Panc1 (cell line): ENCODE results near the gene SLC11A2. TPM values are rescaled to one million over a fixed set of nuclear protein-coding genes. Genes with fewer than 3 reads are reported as not detected.

Experiments
- ATAC-seq: fragments of 200-7000 bp; cut with Tn5 transposase; 2 replicates; pipeline ENCODE4 v1.9.1; 2020; ENCODE audit warnings: mild to moderate bottlenecking, moderate library complexity
- BruUV-seq: library from RNA; stranded (reverse); fragments of 400-500 nt; replicated peaks from 2 replicates; lab custom pipeline; 2021; lab: Mats Ljungman, UMichigan
- CTCF ChIA-PET: fragments of 300-600 bp; sonication (Branson Sonifier 250); formaldehyde crosslinking; loops from one replicate; lab custom pipeline; 2022; ENCODE audit warnings: antibody characterized with exemption; lab: Charles Lee
- POLR2A ChIA-PET: fragments of 300-600 bp; sonication (Branson Sonifier 250); formaldehyde crosslinking; loops from one replicate; lab custom pipeline; 2022; ENCODE audit warnings: antibody characterized with exemption; lab: Charles Lee
- DNase-seq: peaks from one replicate; pipeline ENCODE4 v3.0.0-alpha.2; 2010; ENCODE audit warnings: low read depth, low spot score
- H3K27ac ChIP-seq: 2 replicates; pipeline ENCODE4 v1.5.1; 2011; ENCODE audit warnings: mild to moderate bottlenecking, low read length, inconsistent platforms
- H3K27me3 ChIP-seq: fragments of 200-500 bp; sonication (Bioruptor generic); 2 replicates; pipeline ENCODE4 v1.6.0; 2014; ENCODE audit warnings: low read length, inconsistent platforms; ENCODE audit not compliant: control insufficient read depth, insufficient read depth
- H3K36me3 ChIP-seq: fragments of 200-500 bp; sonication (Bioruptor generic); 2 replicates; pipeline ENCODE4 v1.5.1; 2014; ENCODE audit warnings: inconsistent platforms, mild to moderate bottlenecking, low read length, moderate library complexity; ENCODE audit not compliant: control insufficient read depth, insufficient read depth
- H3K4me1 ChIP-seq: 2 replicates; pipeline ENCODE4 v1.5.1; 2011; ENCODE audit warnings: inconsistent platforms, mild to moderate bottlenecking, low read length, moderate library complexity; ENCODE audit not compliant: control insufficient read depth, insufficient read depth
- H3K4me3 ChIP-seq, 2 experiments: 2 replicates each; pipeline ENCODE4 v1.5.1; 2011 to 2012; ENCODE audit warnings: low read depth in 2 of 2, low read length in 2 of 2, mild to moderate bottlenecking in 2 of 2, inconsistent platforms in 1 of 2, moderate library complexity in 1 of 2
- H3K9me3 ChIP-seq: fragments of 200-500 bp; sonication (Bioruptor generic); 2 replicates; pipeline ENCODE4 v1.5.1; 2014; ENCODE audit warnings: low read depth, mild to moderate bottlenecking, inconsistent platforms, low read length, moderate library complexity; ENCODE audit not compliant: control insufficient read depth, insufficient read depth
- CTCF ChIP-seq: fragments of 450-650 bp; IDR thresholded peaks from 2 replicates; pipeline ENCODE4 v1.5.1; 2017; ENCODE audit warnings: mild to moderate bottlenecking
- POLR2AphosphoS5 ChIP-seq: IDR thresholded peaks from 2 replicates; pipeline ENCODE4 v1.6.1; 2012; ENCODE audit warnings: mild to moderate bottlenecking, low read depth, low read length, moderate library complexity
- REST ChIP-seq, 2 experiments: IDR thresholded peaks; 2 replicates each; pipeline ENCODE4 v1.6.1; 2011 to 2012; ENCODE audit warnings: low read depth in 2 of 2, control low read depth in 1 of 2, low read length in 1 of 2, mild to moderate bottlenecking in 1 of 2, moderate library complexity in 1 of 2; ENCODE audit not compliant: insufficient read depth in 1 of 2
- SIN3A ChIP-seq: IDR thresholded peaks from 2 replicates; pipeline ENCODE4 v1.6.1; 2012; ENCODE audit warnings: low read depth, mild to moderate bottlenecking, low read length, moderate library complexity, borderline replicate concordance; ENCODE audit not compliant: insufficient read depth
- TCF7L2 ChIP-seq: IDR thresholded peaks from 2 replicates; pipeline ENCODE4 v1.6.1; 2011; ENCODE audit warnings: mild to moderate bottlenecking, low read depth, low read length, inconsistent platforms
- in situ Hi-C: cut with HindIII; loops from 2 replicates; pipeline ENCODE4 v1.10.0; 2016; ENCODE audit warnings: low sequenced_read_pairs, low pct_unique_long_range_greater_than_20kb
- intact Hi-C: fragments of 100-400 bp; cut with micrococcal nuclease; formaldehyde crosslinking; loops from one replicate; pipeline ENCODE4 v1.10.0; 2022; ENCODE audit not compliant: unreplicated experiment
- total RNA-seq: library from RNA; stranded (reverse); gene quantifications from one replicate; pipeline ENCODE4 v1.2.1, GENCODE V29; 2021; ENCODE audit not compliant: unreplicated experiment

SLC11A2 gene
- total RNA-seq, 1 experiment from 2014 or later: 59.9 TPM

GRCh38 chr12:51005030-51005429 lies 21.2 kb downstream of the SLC11A2 start:
- intact Hi-C loops (no loop called here), in situ Hi-C loops (no loop called here)
- Histone ChIP-seq H3K27ac (no peak overlapping the region), H3K4me1 (no peaks in the 10 kb centered on the region; the same call in 1 of the 2 replicates), H3K27me3 (no peaks in the 10 kb centered on the region), H3K36me3 (peaks cover 4% of the 10 kb centered on the region; the same call in 1 of the 2 replicates), H3K9me3 (no peaks in the 10 kb centered on the region), H3K4me3 (no peak overlapping the region)
- TF ChIP-seq REST (IDR thresholded peaks at IDR 0.05; ENCODE audit: insufficient read depth in 1 of 2, low read depth in 2 of 2, low read length in 1 of 2) (no peak), SIN3A (no peak), TCF7L2 (no peak), CTCF (no peak), POLR2AphosphoS5 (no peak)
- POLR2A ChIA-PET: no interaction called here
- DNase-seq (no peak), ATAC-seq (no peak)
- no TSS peak for BruUV-seq
- CTCF ChIA-PET: no interaction called here

DNA sequence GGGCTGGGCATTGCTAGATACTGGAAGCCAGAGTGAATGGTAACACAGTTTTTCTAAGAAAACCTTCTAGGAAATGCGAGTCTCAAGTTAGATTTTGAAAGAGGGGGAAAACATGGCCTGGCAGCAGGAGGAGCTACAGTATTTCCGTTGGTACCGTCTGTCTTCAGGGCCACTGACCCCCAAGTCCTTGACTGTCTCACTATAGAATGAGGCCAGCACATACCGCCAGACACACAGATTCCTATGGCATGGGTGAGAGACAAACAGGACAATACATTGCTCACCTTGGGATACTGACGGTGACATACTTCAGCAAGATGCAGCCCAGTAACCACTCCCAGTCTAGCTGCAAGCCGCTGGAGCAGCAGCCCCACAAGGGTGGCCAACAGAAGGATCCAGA lies 21.7 kb downstream of the SLC11A2 start:
- H3K36me3 ChIP-seq: peaks cover 4% of the 10 kb centered on the region; the same call in 1 of the 2 replicates
- ATAC-seq (no peak), DNase-seq (no peak)
- no peaks in the 10 kb centered on the region for H3K27me3 ChIP-seq
- intact Hi-C loops (no loop called here), in situ Hi-C loops (no loop called here)
- BruUV-seq: no TSS peak
- no peaks in the 10 kb centered on the region for H3K9me3 ChIP-seq
- no peak overlapping the region for H3K4me3 ChIP-seq
- CTCF ChIA-PET: no interaction called here
- TF ChIP-seq TCF7L2 (no peak), SIN3A (no peak), REST (IDR thresholded peaks at IDR 0.05; ENCODE audit: insufficient read depth in 1 of 2, low read depth in 2 of 2, low read length in 1 of 2) (no peak), CTCF (no peak), POLR2AphosphoS5 (no peak)
- H3K4me1 ChIP-seq: no peaks in the 10 kb centered on the region; the same call in 1 of the 2 replicates
- H3K27ac ChIP-seq: no peak overlapping the region
- POLR2A ChIA-PET: no interaction called here
